ENCODE measurements around the gene RUVBL2.
"Not testable (repeated sequence)": the region's sequence is repeated elsewhere in the genome, so short reads cannot be mapped to it uniquely, and the experiment has no call there.

The RUVBL2 gene

DNA sequence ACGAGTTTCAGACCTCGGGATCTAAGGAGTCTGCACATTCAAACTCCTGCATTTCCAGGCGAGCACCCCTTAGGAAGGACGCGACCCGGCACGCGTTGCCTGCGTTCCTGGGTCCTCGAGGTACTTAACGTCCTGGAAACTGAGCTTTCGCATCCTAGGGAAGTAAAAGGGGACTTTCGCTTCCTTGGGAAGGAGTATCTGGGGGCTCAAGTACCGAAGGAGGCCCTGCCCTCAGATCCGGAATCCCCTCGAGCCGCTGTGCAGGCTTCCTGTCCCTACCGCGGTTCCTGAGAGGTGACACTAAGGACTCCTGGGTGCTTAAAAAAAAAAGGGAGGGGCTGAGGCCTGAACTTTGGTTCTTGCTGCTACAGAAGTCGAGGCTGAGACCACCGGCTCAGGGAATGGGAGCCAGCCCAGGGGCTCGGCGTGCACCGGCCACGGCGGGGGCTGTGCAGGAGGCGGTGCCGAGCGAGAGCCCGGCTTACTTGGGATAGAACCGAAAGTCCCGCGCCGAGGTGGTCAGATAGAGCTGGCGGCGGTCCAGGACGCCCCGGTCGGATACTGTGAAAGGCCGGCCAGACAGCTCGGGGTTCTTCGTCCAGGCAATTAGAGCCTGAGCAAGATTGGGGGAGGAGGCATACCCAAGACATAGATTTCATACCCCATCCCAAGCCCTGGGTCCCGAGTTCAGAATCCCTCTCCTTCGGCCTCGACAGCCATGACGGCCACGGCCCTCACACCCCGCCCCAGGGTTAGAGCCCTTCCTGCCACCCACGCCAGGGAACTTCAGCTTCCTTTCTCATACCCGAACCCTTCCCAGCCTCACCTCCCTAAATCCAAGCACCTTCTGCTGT lies 24.9 kb downstream of the RUVBL2 start:
- ATAC-seq: not testable (repeated sequence)

GRCh38 chr19:49019242-49019932 lies 25.7 kb downstream of the RUVBL2 start:
- peak; percentile 40 to 44 for ATAC-seq

- no peak for ATAC-seq
Observed at GRCh38 chr19:49020342-49020741, 26.7 kb downstream of the RUVBL2 start.

DNA sequence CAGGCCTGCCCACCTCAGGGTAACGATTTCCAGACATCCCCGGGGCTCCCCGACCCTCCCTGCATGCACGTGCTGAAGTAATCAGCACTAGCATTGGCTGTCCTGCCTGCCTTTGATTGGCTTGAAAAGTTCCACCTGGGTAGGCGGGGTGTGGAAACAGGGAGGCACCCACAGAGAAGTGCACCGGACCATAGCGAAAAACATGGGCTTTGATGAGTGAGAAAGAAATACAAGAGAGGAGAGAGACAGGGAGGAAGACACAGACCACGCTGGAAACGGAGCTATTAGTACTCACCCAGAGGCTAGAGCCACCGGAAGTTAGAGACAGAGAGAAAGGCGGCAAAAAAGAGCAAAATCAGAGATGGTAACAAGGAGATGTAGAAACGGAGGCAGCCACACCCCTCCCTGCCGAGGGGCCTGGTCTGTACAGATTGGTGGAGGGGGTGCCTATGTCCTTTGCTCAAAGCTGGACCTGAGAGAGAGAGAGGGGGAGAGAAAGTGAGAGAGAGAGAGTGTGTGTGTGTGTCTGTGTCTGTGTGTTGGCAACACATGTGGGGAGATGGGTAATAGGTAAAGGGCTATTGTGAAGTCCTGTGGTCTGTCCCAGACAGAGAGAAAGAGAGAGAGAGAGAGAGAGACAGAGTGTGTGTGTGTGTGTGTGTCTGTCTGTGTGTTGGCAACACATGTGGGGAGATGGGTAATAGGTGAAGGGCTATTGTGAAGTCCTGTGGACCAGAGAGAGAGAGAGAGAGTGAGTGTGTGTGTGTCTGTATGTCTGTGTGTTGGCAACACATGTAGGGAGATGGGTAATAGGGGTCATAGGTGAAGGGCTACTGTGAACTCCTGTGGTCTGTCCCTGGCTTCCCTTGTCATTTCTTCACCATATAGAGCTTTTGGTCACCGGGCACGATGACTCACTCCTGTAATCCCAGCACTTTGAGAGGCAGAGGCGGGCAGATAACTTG lies 27.5 kb downstream of the RUVBL2 start:
- no peak for ATAC-seq

- no peak for ATAC-seq
Observed at GRCh38 chr19:49022116-49022515, 28.4 kb downstream of the RUVBL2 start.

- not testable (repeated sequence) for ATAC-seq
Observed at GRCh38 chr19:49024233-49024632, 30.5 kb downstream of the RUVBL2 start, which contains the start of gene CGB3. Gene CGB3 (minus strand): TSS chr19:49024333. CDS start chr19:49023971, 362 bp downstream.

DNA sequence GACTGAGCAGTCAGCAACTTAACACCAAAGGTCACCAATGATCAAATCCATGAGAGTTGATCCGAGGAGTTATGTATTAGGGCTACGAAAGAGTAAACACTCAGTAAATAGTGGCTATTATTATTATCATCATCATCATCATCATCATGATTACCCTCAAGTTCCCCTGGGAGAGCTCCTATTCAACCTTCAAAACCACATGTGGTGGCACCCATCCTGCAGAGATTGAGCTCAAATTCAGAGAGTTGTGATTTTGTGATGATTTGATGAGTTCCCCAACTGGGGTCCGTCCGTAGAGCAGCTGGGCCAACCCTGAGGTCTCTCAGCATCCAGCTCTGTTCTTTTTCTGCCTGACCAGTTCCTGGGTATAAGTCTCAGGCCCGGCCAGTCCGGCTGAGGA lies 31.4 kb downstream of the RUVBL2 start:
- not testable (repeated sequence) for ATAC-seq

- not testable (repeated sequence) for ATAC-seq
Observed at GRCh38 chr19:49025599-49025998, 31.9 kb downstream of the RUVBL2 start.

- ATAC-seq: not testable (repeated sequence)
Observed at GRCh38 chr19:49028686-49029085, 35.0 kb downstream of the RUVBL2 start.

DNA sequence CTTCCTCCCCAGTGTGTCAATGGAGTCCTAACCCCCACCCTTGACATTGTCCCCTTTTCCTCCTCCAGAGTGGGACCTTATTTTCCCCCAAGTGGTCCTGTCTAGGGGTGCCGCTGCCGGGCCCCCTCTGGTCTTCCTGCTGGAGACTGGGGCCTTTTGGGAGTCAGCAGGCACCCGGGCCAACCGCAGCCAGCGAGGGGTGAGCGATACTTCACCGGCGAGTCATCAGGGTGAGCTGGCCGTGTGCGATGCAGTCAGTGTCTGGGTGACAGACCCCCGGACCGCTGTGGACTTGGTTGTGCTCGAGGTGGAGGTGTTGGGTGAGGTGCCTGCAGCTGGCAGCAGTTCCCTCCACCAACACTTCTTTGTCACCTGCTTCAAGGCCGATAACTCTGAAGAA lies 36.1 kb downstream of the RUVBL2 start:
- ATAC-seq: not testable (repeated sequence)

DNA sequence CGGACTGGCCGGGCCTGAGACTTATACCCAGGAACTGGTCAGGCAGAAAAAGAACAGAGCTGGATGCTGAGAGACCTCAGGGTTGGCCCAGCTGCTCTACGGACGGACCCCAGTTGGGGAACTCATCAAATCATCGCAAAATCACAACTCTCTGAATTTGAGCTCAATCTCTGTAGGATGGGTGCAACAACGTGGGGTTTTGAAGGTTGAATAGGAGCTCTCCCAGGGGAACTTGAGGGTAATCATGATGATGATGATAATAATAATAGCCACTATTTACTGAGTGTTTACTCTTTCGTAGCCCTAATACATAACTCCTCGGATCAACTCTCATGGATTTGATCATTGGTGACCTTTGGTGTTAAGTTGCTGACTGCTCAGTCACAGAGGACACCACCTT lies 36.6 kb downstream of the RUVBL2 start:
- ATAC-seq: not testable (repeated sequence)

DNA sequence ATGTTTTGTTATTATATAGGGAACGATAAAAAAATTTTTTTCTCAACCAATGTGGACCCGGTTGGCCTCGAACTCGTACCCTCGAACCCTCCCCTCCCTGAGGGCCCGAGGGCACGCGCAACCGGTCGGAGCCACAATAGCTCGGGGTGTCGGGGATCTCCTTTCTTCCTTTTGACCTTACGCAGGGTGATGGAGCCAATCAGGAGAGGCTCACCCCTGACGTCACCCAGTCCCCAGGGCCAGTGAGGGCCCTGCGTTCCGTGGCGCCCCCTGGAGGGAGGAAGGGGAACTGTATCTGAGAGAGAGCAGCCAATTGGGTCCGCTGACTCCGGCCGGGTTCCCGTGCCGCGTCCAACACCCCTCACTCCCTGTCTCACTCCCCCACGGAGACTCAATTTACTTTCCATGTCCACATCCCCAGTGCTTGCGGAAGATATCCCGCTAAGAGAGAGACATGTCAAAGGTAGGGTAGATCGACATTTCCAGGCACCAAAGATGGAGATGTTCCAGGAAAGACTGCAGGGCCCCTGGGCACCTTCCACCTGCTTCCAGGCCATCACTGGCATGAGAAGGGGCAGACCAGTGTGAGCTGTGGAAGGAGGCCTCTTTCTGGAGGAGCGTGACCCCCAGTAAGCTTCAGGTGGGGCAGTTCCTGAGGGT lies 38.1 kb downstream of the RUVBL2 start, which contains the start of gene CGB2:
TSS of gene CGB2 (plus strand) at position 249 of the 660 bp plus-strand sequence. CDS start at position 455, 206 bp downstream.
- ATAC-seq: peak in 1 of 2 donors; percentile 67

GRCh38 chr19:49036815-49037214 lies 43.1 kb downstream of the RUVBL2 start, which contains the start of gene CGB1:
Gene CGB1 (minus strand): TSS chr19:49036895. CDS start chr19:49036711, 184 bp downstream.
- peak in 1 of 2 donors; percentile 17 for ATAC-seq

DNA sequence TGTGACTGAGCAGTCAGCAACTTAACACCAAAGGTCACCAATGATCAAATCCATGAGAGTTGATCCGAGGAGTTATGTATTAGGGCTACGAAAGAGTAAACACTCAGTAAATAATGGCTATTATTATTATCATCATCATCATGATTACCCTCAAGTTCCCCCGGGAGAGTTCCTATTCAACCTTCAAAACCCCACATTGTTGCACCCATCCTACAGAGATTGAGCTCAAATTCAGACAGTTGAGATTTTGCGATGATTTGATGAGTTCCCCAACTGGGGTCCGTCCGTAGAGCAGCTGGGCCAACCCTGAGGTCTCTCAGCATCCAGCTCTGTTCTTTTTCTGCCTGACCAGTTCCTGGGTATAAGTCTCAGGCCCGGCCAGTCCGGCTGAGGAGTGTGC lies 44.4 kb downstream of the RUVBL2 start:
- not testable (repeated sequence) for ATAC-seq

DNA sequence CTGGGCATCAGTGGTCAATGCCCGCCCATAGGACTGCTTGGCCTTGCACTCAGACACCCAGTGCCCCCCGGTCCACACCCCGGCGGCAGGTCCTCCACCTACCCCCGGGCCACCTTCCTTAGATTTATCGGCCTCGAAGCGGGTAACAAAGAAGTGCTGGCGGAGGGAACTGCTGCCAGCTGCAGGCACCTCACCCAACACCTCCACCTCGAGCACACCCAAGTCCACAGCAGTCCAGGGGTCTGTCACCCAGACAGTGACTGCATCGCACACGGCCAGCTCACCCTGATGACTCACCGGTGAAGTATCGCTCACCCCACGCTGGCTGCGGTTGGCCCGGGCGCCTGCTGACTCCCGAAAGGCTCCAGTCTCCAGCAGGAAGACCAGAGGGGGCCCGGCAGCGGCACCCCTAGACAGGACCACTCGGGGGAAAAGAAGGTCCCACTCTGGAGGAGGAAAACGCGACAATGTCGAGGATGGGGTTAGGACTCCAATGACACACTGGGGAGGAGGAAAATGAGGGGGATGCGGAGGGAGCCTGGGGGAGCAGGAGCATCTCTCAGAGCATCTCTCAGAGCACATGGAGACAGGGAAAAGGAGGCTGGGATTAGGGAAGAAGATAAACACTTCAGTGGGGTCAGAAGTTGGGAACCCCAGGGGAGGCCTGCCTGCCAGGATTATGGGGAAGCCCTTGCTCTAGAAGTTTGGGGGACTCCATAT lies 45.0 kb downstream of the RUVBL2 start:
- ATAC-seq: not testable (repeated sequence)

DNA sequence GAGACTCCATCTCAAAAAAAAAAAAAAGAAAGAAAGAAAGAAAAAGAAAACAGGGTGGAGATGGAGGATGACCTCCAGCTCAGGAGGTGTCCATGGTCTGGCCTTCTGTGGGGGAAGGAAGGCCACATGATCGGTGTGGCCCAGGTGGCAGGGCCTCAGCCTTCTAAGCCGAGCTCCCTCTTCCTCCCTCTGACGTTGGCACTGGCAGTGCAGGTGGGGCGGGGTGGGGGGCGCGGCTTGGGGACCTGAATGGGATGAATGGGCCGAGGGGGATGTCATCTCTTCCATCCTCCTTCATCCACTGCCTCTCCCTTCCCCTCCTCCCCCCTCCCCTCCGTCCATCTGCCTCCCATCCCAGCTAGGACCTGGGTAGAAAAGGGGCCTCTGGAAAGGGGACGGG lies 46.0 kb downstream of the RUVBL2 start:
- ATAC-seq: not testable (repeated sequence)

GRCh38 chr19:49042177-49042576 lies 48.5 kb downstream of the RUVBL2 start:
- ATAC-seq: no peak

DNA sequence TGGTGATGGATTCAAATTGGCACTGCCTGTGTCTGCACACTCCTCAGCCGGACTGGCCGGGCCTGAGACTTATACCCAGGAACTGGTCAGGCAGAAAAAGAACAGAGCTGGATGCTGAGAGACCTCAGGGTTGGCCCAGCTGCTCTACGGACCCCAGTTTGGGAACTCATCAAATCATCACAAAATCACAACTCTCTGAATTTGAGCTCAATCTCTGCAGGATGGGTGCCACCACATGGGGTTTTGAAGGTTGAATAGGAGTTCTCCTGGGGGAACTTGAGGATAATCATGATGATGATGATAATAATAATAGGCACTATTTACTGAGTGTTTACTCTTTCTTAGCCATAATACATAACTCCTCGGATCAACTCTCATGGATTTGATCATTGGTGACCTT lies 49.0 kb downstream of the RUVBL2 start:
- not testable (repeated sequence) for ATAC-seq

DNA sequence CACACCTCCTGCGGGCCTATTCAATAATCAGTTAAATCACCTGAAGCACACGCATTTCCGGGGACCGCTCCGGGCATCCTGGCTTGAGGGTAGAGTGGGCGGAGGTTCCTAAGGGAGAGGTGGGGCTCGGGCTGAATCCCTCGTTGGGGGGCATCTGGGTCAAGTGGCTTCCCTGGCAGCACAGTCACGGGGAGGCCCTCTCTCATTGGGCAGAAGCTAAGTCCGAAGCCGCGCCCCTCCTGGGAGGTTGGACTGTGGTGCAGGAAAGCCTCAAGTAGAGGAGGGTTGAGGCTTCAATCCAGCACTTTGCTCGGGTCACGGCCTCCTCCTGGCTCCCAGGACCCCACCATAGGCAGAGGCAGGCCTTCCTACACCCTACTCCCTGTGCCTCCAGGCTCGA lies 49.9 kb downstream of the RUVBL2 start, which contains the start of gene CGB5:
TSS of gene CGB5 (plus strand) at position 301 of the 400 bp plus-strand sequence. CDS start 362 bp downstream, outside the sequence.
- not testable (repeated sequence) for ATAC-seq

GRCh38 chr19:49049011-49049410 lies 55.3 kb downstream of the RUVBL2 start, which contains the start of gene CGB8:
Gene CGB8 (minus strand): TSS chr19:49049111. CDS start chr19:49048739, 372 bp downstream.
- not testable (repeated sequence) for ATAC-seq

DNA sequence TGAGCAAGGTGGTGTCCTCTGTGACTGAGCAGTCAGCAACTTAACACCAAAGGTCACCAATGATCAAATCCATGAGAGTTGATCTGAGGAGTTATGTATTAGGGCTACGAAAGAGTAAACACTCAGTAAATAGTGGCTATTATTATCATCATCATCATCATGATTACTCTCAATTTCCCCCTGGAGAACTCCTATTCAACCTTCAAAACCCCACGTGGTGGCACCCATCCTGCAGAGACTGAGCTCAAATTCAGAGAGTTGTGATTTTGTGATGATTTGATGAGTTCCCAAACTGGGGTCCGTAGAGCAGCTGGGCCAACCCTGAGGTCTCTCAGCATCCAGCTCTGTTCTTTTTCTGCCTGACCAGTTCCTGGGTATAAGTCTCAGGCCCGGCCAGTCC lies 56.1 kb downstream of the RUVBL2 start:
- ATAC-seq: not testable (repeated sequence)
